Measurements from ENCODE around the gene TBX2.

TBX2 gene

DNA sequence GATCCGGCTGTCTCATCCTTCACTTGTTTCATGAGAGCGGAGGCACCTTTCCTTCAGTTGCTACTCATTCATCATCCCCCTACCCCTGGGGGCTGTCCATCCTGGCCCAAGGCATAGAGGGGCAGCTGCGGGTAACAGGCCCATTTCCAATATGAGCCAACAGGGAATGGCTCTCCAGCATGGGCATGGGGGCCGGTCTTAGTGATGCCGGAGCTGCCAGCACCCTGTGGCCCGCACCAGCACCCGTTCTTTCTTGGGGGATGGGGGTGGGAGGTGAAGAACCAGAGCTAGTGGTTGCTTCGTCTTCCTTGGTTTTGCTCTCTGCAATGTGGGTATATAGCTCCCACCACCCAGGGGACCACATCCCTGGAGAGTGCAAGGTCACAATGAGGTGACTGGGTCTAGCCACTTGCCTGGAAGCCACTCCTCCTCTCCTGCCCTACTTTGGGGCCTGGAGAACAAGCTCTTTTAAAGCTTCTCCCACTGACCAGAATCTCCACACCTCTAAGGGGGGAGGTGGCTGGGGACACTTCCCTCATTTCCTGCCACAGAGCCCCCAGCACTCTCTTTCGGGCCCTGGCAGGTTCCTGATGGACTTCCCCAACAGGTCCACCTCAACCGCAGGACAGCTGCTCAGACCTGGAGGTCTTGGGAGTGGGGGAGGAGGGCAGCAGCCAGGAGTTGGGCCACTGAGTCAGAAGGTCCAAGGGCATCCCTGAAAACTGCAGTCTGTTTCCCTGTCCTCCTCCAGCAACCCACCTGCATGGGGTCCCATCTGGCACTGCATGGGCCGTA lies 11.9 kb upstream of the TBX2 start:
- no peak for DNase-seq (ENCODE audit: low read depth in 2 of 2)

DNA sequence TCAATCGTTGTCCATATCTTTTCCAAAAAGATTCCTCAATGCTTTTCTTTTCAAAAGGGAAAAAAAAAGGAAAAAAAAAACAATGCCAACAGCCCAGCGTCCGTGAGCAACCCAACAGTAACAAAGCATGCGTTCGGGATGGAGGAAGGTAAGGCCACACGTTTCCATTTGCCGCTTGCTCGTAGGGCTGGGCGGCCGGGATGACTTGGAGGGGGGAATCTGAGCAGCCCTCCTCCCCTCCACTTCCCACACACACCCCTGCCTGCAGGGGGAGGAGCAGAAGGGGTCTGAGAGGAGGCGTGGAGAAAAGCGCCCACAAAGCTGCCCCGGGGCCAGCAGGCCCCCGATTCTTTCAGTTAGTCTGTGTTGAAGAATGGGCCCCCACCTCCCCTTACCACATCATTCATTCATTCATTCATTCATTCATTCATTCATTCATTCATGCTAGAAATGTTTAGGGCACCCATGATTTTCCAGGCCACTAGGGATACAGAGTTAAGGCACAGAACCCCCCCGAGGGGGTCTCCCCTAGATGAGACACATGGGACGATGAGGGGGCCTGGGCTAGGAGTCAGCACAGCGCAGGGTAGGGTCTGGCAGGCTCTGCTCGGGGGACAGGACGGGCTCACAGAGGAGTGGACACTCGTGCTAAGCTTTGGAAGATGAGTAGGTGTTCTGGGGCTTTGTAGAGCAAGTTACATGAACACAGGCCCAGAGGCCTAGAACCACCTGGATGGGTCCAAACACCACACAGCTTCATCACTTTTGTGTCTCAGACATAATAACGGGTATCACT lies 10.9 kb upstream of the TBX2 start:
- no peak for DNase-seq (ENCODE audit: low read depth in 2 of 2)

DNA sequence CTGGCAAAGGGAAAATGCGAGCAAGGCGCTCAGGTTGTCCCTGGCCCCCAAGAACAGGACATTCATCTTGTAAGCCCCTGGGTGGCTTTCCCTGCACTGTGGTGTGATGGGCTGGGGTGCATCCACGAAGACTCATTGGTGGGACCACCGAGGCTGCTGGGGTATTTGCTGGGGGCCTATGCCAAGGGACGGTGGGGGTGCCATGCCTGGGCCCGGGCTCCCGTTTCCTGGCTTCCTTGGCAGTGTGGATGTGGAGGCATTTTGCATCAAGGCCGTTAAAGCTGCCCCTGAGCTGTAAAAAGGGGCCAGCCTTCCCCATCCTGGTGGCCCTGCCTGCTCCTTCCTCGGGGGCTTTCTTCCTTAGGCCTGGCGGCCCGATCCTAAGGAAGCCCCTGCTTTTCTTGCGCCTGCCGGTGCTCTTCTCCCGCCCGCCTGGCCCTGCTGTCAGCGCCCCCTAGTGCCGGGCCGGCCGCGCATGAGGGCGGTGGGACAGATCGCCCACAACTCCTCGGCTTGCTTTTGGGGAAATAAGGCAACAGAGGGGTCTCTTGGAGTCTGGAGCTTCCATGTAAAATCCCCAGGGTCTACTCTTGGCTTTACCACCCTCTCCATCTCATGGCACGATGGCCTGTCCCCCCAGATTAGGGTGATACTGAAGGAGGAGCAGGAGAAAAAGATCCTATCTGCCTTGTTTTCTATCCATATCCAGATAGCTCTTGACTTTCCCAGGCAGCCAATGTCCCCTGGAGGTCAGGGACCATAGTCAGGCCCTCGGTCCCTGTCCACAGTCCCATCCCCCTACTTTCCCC lies 9.8 kb upstream of the TBX2 start:
- DNase-seq (ENCODE audit: low read depth in 2 of 2), result peak in 1 of 2 donors; percentile 62

DNA sequence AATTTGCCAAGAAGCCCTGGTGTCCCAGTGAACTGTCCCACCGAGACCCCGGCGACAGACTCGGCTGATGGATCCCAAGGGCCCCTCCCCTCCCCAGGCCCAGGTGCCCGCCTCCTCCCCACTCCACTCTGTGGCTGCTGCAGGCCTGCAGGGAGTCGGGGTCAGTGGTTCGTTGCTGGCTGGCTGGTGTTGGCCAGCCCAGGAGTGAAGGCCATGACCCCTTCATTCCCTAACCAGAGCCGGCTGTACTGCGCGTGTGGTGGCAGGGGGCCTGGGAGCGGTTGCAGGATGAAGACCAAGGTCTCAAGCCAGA lies 9.2 kb upstream of the TBX2 start:
- DNase-seq (ENCODE audit: low read depth in 2 of 2), result no peak

DNA sequence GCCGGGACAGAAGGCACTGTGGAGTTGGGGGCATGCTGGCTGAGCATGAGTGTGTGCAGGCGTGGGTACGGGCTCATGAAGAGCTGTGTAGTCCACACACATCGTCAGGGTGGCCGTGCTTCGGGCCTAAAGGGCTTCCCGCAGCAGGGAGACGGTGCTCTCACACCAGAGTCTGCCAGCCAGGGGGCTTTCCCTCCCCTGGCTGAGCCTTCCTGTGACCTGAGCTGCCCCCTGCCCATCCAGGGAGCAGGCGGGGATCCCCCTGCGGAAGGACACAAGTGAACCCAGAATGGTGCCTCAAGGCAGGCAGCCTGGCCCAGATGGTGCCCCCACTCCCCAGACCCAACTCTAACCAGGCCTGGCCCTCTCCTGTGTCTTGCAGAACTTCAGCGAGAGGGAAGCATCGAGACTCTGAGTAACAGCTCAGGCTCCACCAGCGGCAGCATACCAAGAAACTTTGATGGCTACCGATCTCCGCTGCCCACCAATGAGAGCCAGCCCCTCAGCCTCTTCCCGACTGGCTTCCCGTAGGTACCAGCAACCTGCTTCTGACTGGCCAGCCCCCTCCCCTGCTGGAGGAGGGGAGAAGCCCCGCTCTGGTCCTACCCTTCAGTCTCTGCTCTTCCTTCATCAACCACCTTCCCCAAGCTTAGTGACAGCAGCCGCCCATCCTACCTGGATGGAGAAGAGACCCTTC lies 7.9 kb upstream of the TBX2 start:
- no peak for DNase-seq (ENCODE audit: low read depth in 2 of 2)

DNA sequence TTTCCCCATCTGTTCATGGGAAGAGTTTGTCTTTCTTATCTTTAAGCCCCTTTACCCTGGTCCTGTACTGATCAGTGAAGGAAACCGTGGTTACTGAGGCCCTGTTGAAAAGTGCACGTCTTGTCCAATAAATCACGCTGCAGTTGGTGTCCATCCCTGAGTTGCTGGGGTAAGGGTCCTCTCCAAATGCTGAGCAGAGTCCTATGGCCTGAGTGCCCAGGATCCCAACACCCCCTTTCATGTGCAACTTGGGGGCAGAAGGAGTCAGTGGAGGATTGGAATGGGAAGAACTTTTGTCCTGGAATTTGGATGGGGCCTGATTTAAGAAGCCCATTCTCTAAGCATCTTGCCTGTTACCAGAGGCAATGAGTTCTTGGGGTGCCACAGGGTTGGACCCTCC lies 7.0 kb upstream of the TBX2 start:
- no peak for DNase-seq (ENCODE audit: low read depth in 2 of 2)

DNA sequence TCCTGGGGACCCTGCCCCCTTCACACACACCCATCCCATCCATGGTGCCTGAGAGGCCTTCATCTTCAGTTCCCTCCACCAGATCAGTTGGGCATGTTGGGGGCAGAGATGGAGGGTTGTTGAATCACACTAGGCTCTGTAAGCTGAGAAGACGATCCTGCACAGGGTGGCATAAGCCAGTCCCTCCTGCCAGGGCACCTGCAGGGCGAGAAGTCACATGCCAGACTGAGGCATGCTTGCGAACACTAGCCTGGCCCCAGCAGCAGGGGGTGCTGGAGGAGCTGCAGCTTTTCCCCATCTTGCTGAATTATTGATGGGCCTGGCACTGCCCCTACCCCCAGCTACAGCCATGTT lies 6.1 kb upstream of the TBX2 start:
- DNase-seq (ENCODE audit: low read depth in 2 of 2), result no peak

DNA sequence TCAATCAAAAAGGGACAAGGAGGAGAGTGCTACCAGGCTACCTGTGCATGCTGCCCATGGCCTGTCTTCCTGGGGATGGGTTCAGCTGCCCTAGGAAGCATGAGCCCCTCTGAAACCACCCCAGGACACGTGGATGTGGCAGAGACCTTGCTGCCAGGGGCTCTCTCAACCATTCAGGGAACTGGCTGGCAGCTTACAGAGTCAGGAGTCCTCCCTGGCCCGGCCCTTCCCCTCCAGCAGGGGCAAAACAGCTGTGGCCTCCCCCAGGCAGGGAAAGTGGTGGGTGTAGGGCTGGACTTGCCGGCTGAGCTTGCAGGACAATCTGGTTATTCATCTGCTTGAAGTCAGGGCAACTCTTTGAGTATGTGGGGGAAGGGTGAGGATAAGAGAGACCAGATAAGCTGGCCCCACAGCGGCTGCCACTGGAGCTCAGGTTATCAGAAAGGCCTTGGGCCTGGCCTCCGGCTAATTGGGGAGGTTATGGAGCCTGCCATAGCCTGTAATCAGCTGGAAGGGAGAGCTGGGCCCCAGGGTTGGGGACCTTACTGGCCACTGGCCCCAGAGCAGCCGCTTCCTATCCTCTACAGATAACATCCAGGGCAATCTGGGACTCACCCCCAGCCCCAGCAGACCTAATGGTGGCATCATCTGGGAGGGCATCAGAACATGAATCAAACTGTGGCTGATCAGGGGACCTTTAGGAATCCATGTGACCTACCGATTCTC lies 5.6 kb upstream of the TBX2 start:
- DNase-seq (ENCODE audit: low read depth in 2 of 2), result no peak

DNA sequence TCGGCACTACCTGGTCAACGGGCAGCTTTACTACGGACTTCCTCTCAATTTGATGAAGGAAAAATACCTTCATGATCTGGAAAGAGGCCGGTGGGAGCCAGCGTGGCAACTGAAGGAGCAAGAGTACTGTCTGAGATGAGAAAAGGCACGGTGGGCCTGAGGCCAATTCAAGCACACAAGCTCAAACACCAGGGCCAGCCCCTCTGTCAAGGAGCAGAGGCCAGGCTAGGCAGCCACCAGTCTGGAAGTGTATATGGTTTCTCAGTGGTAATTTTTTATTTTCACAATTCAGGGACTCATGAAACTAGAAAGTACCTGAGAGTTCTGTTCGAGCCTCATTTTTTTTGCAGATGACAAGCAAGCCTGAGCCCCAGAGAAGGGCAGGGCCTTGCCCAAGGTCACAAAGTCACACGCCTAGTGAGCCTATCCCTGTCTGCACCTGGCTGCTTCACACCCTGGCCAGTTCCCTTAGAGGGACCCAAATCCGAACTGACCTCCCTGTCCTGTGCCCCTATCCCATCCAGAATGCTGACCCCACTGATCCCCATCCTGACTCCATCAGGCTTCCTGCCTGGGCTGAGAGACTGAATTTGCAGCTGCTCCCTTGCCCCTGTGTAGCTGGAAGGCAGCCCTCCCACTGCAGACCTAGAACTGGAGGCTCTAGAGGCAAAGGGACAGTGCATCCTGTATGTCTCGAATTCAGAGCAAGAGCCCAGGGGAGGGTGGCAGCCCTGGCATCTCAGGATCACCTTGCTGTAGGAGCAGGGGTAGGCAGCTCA lies 4.8 kb upstream of the TBX2 start:
- no peak for DNase-seq (ENCODE audit: low read depth in 2 of 2)

DNA sequence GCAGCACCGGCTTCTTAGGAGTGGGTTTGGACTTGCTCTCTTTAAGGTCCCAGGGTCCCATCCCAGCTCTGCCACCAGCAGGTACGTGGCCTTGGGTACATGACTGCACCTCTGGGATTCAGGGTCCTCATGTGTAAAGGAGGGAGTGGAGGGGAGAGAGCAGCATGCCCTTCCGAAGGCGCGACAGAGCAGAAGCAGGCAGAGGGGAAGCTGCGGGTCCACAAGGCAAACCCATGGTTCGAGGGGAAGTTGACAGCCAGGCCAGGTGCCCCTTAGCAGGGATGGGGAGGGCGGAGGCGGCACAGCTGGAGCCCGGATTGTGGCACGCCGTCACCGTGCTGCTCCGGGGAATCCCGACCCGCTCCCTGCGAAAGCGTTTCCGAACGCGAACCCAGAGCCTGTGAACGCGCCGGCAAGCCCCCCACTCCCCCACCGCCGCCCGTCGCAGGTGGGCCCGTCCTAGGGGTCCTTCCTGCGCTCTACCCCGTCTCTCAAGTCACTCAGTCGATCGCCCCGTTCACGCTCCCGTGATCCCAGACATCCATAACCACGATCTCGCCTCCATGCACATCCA lies 4.1 kb upstream of the TBX2 start:
- no peak for DNase-seq (ENCODE audit: low read depth in 2 of 2)

DNA sequence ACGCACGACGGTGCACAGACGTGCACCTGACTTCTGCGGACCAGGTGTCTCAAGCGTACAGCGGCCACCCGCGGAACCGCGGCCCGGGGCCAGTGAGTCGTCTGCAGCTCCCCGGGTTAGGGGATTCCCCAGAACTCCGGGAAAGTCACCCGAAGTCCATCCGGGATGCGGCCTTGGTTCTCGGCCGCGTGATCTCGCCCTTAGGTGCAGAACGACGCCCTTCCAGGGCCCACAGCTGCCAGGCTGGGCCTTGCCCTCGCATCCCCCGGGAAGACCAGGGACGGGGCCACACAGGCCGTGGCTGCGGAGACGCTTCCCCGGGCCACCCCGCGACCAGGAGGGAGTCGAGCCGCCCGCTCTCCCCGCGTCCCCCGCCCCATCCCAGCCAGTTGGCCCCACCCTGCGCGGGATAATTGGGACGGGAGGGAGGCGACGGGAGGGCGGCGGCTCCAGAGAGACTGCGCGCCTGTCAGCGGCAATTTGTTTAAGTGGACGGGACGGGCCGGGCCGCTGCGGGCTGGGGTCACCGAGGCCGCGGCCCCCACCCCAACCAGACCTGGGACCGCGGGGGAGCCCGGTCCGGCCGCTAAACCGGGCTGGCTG lies 3.6 kb upstream of the TBX2 start:
- DNase-seq (ENCODE audit: low read depth in 2 of 2), result no peak

DNA sequence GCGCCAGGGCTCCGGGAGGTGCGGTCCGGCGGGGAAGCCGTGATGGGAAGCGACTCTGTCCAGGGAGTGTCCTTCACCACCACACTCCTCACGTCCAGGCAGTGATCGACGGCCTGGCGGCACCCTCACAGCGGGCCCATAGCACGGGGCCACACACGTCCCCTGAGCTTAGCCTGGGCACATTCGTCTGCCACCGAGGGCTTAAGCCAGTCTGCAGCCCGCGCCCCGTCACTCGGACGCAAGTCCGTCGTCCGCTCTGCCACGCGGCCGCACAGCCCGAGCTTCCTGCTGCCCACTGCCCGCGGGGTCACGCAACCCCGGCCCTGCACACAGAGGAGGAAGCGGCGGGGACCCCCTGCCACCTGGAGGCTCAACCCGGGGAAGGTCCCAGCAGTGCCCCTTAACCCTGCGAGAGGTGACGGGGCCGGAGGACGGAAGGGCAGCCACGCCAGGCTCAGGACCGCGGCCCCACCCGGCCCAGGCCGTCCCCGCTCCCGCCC lies 3.0 kb upstream of the TBX2 start:
- no peak for DNase-seq (ENCODE audit: low read depth in 2 of 2)

DNA sequence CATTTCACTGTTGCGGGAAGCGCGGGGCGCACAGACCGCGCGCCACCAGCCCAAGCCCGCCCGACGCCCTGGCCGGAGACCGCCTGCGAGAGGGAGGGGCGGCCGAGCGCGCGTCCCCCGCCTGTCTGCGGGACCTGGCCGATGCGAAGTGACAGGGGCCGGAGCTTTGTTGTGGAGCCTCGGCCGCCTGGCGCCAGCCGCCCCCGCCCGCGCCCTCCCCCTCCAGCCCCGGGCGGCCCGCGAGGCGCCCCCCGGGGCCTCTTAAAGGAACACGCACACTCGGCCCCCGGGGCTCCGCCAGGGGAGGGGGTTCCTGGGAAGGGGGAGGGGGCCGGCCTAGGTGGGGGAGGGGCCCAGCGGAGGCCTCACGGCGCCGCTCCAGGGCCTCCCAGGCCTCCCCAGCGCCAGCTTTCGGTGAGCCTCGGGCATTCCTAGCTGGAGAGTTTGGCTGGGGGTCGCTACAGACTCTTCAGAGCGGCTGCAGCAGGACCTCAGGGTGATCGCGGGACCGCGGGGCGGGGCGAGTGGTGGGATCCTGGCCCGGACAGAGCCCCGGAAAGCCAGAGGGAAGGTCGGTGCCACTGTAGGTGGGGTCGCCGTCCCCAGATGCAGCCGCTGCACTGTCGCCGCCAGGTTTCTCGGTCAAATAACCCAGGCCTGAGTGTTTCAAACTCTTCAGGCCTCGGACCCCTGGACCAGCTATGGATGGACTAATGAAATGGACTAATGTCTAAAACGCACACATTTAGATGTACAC lies 2.4 kb upstream of the TBX2 start:
- DNase-seq (ENCODE audit: low read depth in 2 of 2), result no peak

DNA sequence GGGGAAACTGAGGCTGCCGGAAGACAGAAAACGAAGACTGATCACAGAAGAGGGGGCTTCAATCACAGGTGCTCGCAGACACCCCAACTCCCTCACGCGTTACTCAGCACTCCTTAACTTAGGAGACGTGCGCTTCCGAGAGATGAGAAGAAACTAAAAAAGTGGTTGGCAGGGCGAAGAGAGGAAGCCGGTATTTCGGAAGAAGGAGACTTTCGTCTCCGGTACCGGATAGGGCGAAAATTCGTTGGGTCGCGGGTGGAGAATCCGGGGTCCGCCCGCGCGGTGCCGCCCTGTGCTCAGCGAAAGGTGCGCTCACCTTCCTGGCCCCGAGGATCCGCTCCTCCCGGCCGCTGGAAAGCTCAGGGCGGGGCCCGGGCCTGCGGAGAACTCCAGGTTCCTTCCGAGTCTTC lies 917 bp upstream of the TBX2 start:
- no peak for DNase-seq (ENCODE audit: low read depth in 2 of 2)

DNA sequence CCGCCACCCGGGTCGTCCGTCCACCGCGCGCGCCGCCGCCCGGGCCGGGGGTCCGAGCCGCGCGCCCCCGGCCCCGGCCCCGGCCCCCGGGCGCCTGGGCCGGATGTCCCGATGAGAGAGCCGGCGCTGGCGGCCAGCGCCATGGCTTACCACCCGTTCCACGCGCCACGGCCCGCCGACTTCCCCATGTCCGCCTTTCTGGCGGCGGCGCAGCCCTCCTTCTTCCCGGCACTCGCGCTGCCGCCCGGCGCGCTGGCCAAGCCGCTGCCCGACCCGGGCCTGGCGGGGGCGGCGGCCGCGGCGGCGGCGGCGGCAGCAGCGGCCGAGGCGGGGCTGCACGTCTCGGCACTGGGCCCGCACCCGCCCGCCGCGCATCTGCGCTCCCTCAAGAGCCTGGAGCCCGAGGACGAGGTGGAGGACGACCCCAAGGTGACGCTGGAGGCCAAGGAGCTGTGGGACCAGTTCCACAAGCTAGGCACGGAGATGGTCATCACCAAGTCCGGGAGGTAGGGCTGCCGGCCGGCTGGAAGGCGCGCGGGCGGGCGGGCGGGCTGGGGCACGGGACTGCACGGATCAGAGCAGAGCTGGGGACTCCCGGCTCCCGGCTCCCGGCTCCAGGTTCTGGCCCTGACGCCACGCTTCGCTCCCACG lies 548 bp downstream of the TBX2 start:
- no peak for DNase-seq (ENCODE audit: low read depth in 2 of 2)

DNA sequence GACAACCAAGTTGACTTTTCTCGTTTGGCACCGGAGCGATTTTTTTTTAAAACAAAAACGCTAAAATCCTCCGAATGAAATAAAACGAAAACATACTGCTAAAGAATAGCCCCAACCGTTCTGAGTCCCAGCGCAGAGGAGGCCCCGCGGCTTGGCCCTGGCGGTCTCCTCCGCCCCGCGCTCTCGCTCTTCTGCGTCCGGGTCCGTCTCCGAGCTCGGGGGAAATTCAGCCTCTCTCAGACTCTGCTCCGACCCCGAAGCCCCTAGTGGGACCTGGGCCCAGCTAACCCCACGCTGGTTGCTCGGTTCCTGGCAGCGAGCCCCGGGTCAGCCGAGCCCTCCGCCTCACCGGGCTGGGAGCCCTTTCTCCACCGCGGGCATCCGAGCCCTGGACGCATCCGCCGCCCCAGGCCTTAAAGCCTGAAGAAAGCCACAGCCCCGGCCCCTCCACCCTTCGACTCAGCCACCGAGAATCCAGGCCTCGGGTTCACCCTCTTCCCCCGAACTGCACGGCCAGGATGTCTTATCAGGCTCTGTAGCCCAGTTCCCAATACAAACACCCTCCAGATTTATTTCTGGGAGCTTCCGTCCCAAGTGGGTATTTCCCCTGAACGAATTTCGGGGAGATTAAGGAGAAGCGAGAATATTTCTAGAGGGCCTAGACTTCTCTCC lies 1.2 kb downstream of the TBX2 start:
- DNase-seq (ENCODE audit: low read depth in 2 of 2), result no peak

DNA sequence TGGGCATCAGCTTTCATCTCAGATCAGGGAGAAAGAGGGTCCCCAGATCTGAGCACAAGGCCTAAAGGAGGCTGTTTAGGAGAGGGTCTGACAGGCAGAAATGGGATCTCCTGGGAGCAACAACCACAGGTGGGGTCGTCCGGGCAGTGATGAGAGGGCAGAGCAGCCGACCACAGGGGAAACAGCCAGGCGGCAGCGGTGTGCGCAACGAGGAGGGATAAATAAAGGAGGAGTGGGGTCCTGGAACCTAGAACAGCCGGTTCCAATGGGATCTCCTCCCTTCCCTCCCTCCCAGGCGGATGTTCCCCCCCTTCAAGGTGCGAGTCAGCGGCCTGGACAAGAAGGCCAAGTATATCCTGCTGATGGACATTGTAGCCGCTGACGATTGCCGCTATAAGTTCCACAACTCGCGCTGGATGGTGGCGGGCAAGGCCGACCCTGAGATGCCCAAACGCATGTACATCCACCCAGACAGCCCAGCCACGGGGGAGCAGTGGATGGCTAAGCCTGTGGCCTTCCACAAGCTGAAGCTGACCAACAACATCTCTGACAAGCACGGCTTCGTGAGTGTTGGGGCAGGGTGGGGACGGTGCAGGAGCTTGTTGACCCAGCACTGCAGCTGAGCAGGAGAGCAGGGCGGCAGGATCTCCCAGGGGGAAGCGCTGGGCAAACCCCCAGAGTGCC lies 1.9 kb downstream of the TBX2 start:
- DNase-seq (ENCODE audit: low read depth in 2 of 2), result no peak
